ENCODE results near the gene ATP7B. TPM values are rescaled to one million over a fixed set of nuclear protein-coding genes. Genes with fewer than 3 reads are reported as not detected.

The ATP7B gene
- total and polyA plus RNA-seq, 2 of the 4 experiments (the other 2 are of a cell fraction), result 2.7 to 2.9 TPM

- no peak overlapping the region for H2BK15ac ChIP-seq (ENCODE audit: low read depth, low read length)
- no peak overlapping the region for H3K27ac ChIP-seq (ENCODE audit: insufficient read depth, low read length)
- no peak overlapping the region for H3K14ac ChIP-seq (replicated peaks; ENCODE audit: low read depth, low read length)
- H3K36me3 ChIP-seq (ENCODE audit: control insufficient read depth, insufficient read depth, low read length), result peaks cover 22% of the 10 kb centered on the region
- in situ Hi-C loops (cut with MboI; ENCODE audit: low sequenced_read_pairs) (no loop called here), intact Hi-C loops (cut with micrococcal nuclease) (no loop called here), dilution Hi-C loops (cut with HindIII; ENCODE audit: low sequenced_read_pairs, unreplicated experiment) (no loop called here)
- H3K4ac ChIP-seq (ENCODE audit: low read depth, low read length), result no peak overlapping the region
- H2BK20ac ChIP-seq (ENCODE audit: low read depth, low read length), result no peak overlapping the region
- H2AK5ac ChIP-seq (ENCODE audit: low read depth, low read length), result no peak overlapping the region
- ATAC-seq (ENCODE audit: low read depth), result no peak
- H3K9ac ChIP-seq (ENCODE audit: low read depth, low read length), result no peak overlapping the region
- ChIA-PET CTCF (no interaction called here), POLR2A (ENCODE audit: unreplicated experiment) (no interaction called here)
- WGBS, 2 experiments (ENCODE audit: extremely low coverage in 2 of 2, insufficient read length in 1 of 2), result 100% methylated on average over 2 of the region's 3 CpGs; no CpG with 5 or more reads in 1 of the 2 experiments
- TF ChIP-seq FOS (IDR thresholded peaks at IDR 0.05; ENCODE audit: low read depth, low read length) (no peak), CEBPB (IDR thresholded peaks at IDR 0.05; ENCODE audit: low read depth, low read length) (no peak), BHLHE40 (IDR thresholded peaks at IDR 0.05; ENCODE audit: low read depth, low read length) (no peak), CTCF (conservative IDR thresholded peaks at IDR 0.05; ENCODE audit: low read depth, low read length) (no peak), CHD1 (IDR thresholded peaks at IDR 0.05; ENCODE audit: low read depth, low read length) (no peak), MAFK (IDR thresholded peaks at IDR 0.05; ENCODE audit: low read depth, low read length) (no peak), MAZ (IDR thresholded peaks at IDR 0.05; ENCODE audit: borderline replicate concordance, low read depth, low read length) (no peak)
- TF ChIP-seq, protein P1, sequence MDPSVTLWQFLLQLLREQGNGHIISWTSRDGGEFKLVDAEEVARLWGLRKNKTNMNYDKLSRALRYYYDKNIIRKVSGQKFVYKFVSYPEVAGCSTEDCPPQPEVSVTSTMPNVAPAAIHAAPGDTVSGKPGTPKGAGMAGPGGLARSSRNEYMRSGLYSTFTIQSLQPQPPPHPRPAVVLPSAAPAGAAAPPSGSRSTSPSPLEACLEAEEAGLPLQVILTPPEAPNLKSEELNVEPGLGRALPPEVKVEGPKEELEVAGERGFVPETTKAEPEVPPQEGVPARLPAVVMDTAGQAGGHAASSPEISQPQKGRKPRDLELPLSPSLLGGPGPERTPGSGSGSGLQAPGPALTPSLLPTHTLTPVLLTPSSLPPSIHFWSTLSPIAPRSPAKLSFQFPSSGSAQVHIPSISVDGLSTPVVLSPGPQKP (IDR thresholded peaks at IDR 0.05; ENCODE audit: borderline replicate concordance, low read depth, low read length), result no peak
- BruUV-seq (replicated peaks), result no TSS peak
- no peak overlapping the region for H2BK120ac ChIP-seq (ENCODE audit: low read depth, low read length)
- H3K9me1 ChIP-seq (ENCODE audit: insufficient read depth, low read length), result peaks cover 8% of the 10 kb centered on the region; the same call in 1 of the 2 replicates
- H2BK5ac ChIP-seq (ENCODE audit: low read depth, low read length, poor library complexity, severe bottlenecking), result no peak overlapping the region
- H3K4me1 ChIP-seq (ENCODE audit: control insufficient read depth, insufficient read depth, low read length), result no peaks in the 10 kb centered on the region
- no peak for DNase-seq
- peaks cover 7 to 29% of the 10 kb centered on the region in 2 experiments; a peak in 2 of 4 replicates for H3K79me1 ChIP-seq (ENCODE audit: low read depth in 1 of 2, low read length in 2 of 2)
- no peak overlapping the region for H3K56ac ChIP-seq (ENCODE audit: extremely low read depth, insufficient read depth, low read length)
- no peak overlapping the region for H4K91ac ChIP-seq (ENCODE audit: insufficient read depth, low read depth, low read length)
- no peak overlapping the region for H2AK9ac ChIP-seq (replicated peaks; ENCODE audit: low read depth, low read length, poor library complexity)
- no peak overlapping the region for H2AFZ ChIP-seq (replicated peaks; ENCODE audit: low read length, poor library complexity)
- H3K27me3 ChIP-seq (ENCODE audit: control insufficient read depth, insufficient read depth, low read length), result no peaks in the 10 kb centered on the region
- no peaks in the 10 kb centered on the region for H4K20me1 ChIP-seq (ENCODE audit: insufficient read depth, low read length)
- H4K8ac ChIP-seq (ENCODE audit: low read depth in 2 of 2, low read length in 2 of 2), result no peak overlapping the region
- H3K23ac ChIP-seq (ENCODE audit: low read depth, low read length), result no peak overlapping the region
- H3K9me3 ChIP-seq (ENCODE audit: control insufficient read depth, insufficient read depth, low read length), result no peaks in the 10 kb centered on the region
- H4K5ac ChIP-seq (ENCODE audit: low read depth, low read length), result no peak overlapping the region
- no peak overlapping the region for H3K4me3 ChIP-seq (ENCODE audit: insufficient read depth, low read depth, low read length)
- no peak overlapping the region for H3K18ac ChIP-seq (ENCODE audit: low read depth, low read length)
- H3K4me2 ChIP-seq (ENCODE audit: low read depth, low read length), result no peak overlapping the region
Measured at GRCh38 chr13:52026246-52026626, 15.0 kb upstream of the ATP7B start.

Data from IMR-90 (cell line).